GM23248 (cell line): ENCODE data around the gene TTLL9. TPM values are rescaled to one million over a fixed set of nuclear protein-coding genes. Genes with fewer than 3 reads are reported as not detected.

Source experiments
- DNase-seq: peaks from one replicate; pipeline ENCODE4 v3.0.0-alpha.2; 2015
- H2AFZ ChIP-seq: fragments of 200-600 bp; sonication (generic); 2 replicates; pipeline ENCODE4 v1.6.1; 2016; ENCODE audit warnings: antibody characterized with exemption
- H3F3A ChIP-seq: fragments of 200-600 bp; sonication (generic); 2 replicates; pipeline ENCODE4 v1.6.1; 2016; ENCODE audit warnings: mild to moderate bottlenecking, antibody characterized with exemption, mixed run types; ENCODE audit not compliant: insufficient read depth
- H3K27ac ChIP-seq: fragments of 200-600 bp; sonication (generic); 2 replicates; pipeline ENCODE4 v1.5.1; 2016; ENCODE audit warnings: mild to moderate bottlenecking
- H3K27me3 ChIP-seq: fragments of 200-600 bp; sonication (generic); replicated peaks from 2 replicates; pipeline ENCODE4 v1.6.1; 2016; ENCODE audit warnings: mild to moderate bottlenecking; ENCODE audit not compliant: insufficient read depth
- H3K36me3 ChIP-seq: fragments of 200-600 bp; sonication (generic); 2 replicates; pipeline ENCODE4 v1.6.1; 2016; ENCODE audit warnings: low read depth, mild to moderate bottlenecking
- H3K4me1 ChIP-seq: fragments of 200-600 bp; sonication (generic); 2 replicates; pipeline ENCODE4 v1.6.1; 2016; ENCODE audit warnings: mild to moderate bottlenecking; ENCODE audit not compliant: insufficient read depth
- H3K4me2 ChIP-seq: fragments of 200-600 bp; sonication (generic); one replicate; pipeline ENCODE4 v1.6.1; 2016; ENCODE audit warnings: mild to moderate bottlenecking; ENCODE audit not compliant: unreplicated experiment
- H3K4me3 ChIP-seq: fragments of 200-600 bp; sonication (generic); 2 replicates; pipeline ENCODE4 v1.5.1; 2016; ENCODE audit warnings: mild to moderate bottlenecking
- H3K79me2 ChIP-seq: fragments of 200-600 bp; sonication (generic); 2 replicates; pipeline ENCODE4 v1.6.1; 2016; ENCODE audit warnings: mild to moderate bottlenecking; ENCODE audit not compliant: insufficient read depth
- H3K9ac ChIP-seq: fragments of 200-600 bp; sonication (generic); 2 replicates; pipeline ENCODE4 v1.6.1; 2016; ENCODE audit warnings: mild to moderate bottlenecking
- H3K9me2 ChIP-seq: fragments of 200-600 bp; sonication (generic); 2 replicates; pipeline ENCODE4 v1.6.1; 2016; ENCODE audit warnings: mixed run types, mild to moderate bottlenecking, moderate library complexity; ENCODE audit not compliant: insufficient read depth
- H3K9me3 ChIP-seq: fragments of 200-600 bp; sonication (generic); one replicate; pipeline ENCODE4 v1.6.1; 2017; ENCODE audit warnings: low read depth
- H4K20me1 ChIP-seq: fragments of 200-600 bp; sonication (generic); 2 replicates; pipeline ENCODE4 v1.6.0; 2016; ENCODE audit not compliant: insufficient read depth
- EZH2 ChIP-seq: fragments of 200-600 bp; sonication (generic); IDR thresholded peaks from 2 replicates; pipeline ENCODE4 v1.6.1; 2018; ENCODE audit warnings: antibody characterized with exemption, mild to moderate bottlenecking; ENCODE audit not compliant: insufficient read depth, poor library complexity, severe bottlenecking
- EZH2phosphoT487 ChIP-seq: fragments of 200-600 bp; sonication (generic); IDR thresholded peaks from 2 replicates; pipeline ENCODE4 v1.6.1; 2018; ENCODE audit warnings: antibody characterized with exemption, moderate library complexity, mild to moderate bottlenecking, low read depth; ENCODE audit not compliant: insufficient read depth
- WGBS, 2 experiments: methylation state at CpG; one replicate each; pipeline ENCODE4 v1.1.6; 2015 to 2017; ENCODE audit warnings: low lambda C conversion rate in 2 of 2, low coverage in 1 of 2; ENCODE audit errors: missing lambda C conversion rate in 2 of 2; 5-methylcytosine and 5-hydroxymethylcytosine counted together
- in situ Hi-C: fragments of 300-500 bp; cut with MboI; formaldehyde crosslinking; loops from 2 replicates; pipeline ENCODE4 v1.15.0; 2020
- polyA plus RNA-seq: library from polyadenylated mRNA; unstranded; fragments of >200 nt; fragmentation: Nextera tagmentation; extraction: Ambion mirVana; gene quantifications from 2 replicates; pipeline ENCODE4 v1.2.1, GENCODE V29; 2016
- total RNA-seq: library from RNA; depleted of rRNA; stranded (reverse); fragments of >200 nt; shearing (Covaris generic); gene quantifications from 2 replicates; pipeline ENCODE4 v1.2.3, GENCODE V29; 2014

The TTLL9 gene
- total and polyA plus RNA-seq, 2 experiments from 2014 or later: not detected

DNA sequence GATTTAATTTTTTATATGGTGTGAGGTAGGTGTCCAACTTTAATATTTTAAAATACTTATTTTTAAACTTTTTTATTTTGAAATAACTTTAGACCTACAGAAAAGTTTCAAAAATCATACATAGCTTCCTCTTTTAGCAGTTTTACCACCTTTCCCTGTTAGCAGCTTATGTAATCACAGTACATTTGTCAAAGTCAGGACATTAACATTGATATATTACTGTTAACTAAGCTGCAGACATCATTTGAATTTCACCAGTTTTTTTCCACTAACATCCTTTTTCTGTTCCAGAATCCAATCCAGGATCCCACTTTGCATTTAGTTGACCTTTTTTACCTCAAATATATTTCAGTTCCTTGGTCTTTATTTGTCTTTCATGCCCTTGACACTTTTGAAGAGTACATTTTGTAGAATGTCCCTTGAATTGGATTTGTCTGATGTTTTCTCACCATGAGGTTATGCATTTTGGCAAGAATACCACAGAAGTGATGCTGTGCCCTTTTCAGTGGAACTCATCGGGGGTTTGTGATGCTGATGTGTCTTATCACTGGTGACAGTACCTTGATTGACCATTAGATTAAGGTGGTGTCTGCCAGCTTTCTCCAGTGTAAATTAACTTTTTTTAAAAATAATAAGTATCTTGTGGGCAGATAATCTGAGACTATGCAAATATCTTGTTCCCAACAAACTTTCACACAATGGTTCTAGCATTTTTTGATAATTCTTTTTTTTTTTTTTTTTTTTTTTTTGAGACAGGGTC is 33.4 kb downstream of the TTLL9 start:
- in situ Hi-C loops: no loop called here
- no peak overlapping the region for H3K9ac ChIP-seq
- DNase-seq: no peak
- H3K4me3 ChIP-seq: no peak overlapping the region
- 20 to 21% methylated on average over 1 of the region's 1 CpG for WGBS, 2 experiments
- no peaks in the 10 kb centered on the region for H3K9me2 ChIP-seq
- no peaks in the 10 kb centered on the region for H3K36me3 ChIP-seq
- no peak overlapping the region for H3K27ac ChIP-seq
- no peak overlapping the region for H3K4me2 ChIP-seq
- no peaks in the 10 kb centered on the region for H4K20me1 ChIP-seq
- no peak overlapping the region for H2AFZ ChIP-seq
- no peaks in the 10 kb centered on the region for H3K4me1 ChIP-seq
- H3K79me2 ChIP-seq: no peaks in the 10 kb centered on the region
- no peaks in the 10 kb centered on the region for H3K9me3 ChIP-seq
- H3K27me3 ChIP-seq: peaks cover 5% of the 10 kb centered on the region; the same call in 1 of the 2 replicates
- no peaks in the 10 kb centered on the region for H3F3A ChIP-seq
- TF ChIP-seq EZH2phosphoT487 (no peak), EZH2 (no peak)

DNA sequence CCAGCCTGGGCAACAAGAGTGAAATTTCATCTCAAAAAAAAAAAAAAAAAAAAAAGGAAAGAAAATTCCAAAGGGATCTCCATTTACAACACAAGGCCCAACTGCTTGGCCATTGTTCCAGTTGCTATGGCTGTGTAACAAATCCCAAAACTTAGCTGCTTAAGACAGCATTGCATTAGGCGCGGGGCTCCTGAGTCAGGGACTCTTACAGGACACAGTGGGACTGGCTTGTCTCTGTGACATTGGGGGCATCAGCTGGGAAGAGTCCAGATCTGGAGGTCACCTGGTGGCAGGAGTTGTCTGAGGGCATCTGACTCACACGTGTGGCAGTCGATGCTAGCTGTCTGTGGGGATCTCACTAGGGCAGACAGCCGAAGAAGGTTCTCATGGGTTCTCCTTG is 35.6 kb downstream of the TTLL9 start:
- no peaks in the 10 kb centered on the region for H3F3A ChIP-seq
- no peak overlapping the region for H3K4me3 ChIP-seq
- peaks cover 5% of the 10 kb centered on the region for H3K27me3 ChIP-seq
- H3K4me1 ChIP-seq: no peaks in the 10 kb centered on the region
- no peaks in the 10 kb centered on the region for H3K9me2 ChIP-seq
- H3K36me3 ChIP-seq: no peaks in the 10 kb centered on the region
- no peak for DNase-seq
- no peak overlapping the region for H2AFZ ChIP-seq
- WGBS, 2 experiments: 50 to 59% methylated on average over 5 of the region's 5 CpGs
- H3K27ac ChIP-seq: no peak overlapping the region
- H3K4me2 ChIP-seq: no peak overlapping the region
- H3K9me3 ChIP-seq: no peaks in the 10 kb centered on the region
- no peaks in the 10 kb centered on the region for H3K79me2 ChIP-seq
- no peak for TF ChIP-seq EZH2phosphoT487
- no peak for TF ChIP-seq EZH2
- in situ Hi-C loops: no loop called here
- H4K20me1 ChIP-seq: no peaks in the 10 kb centered on the region
- H3K9ac ChIP-seq: no peak overlapping the region

DNA sequence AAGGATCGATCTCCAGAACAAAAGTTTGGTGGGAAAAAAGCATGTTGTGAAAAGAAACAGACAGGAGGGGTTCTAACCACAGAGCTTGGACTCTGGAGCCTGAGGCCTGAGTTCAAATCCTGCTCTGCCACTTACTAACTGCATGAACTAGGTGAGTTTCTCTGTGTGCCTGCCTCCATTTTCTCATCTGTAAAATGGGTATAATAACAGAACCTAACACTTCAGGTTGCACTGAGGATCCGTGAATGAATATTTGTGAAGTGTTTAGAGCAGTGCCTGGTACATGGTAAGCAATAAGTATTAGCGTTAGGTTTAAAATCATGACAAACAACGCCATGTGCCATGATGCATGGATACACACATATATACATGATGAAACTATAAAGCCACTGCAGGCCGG is 36.6 kb downstream of the TTLL9 start:
- no peaks in the 10 kb centered on the region for H3K36me3 ChIP-seq
- H3K79me2 ChIP-seq: no peaks in the 10 kb centered on the region
- H3K9ac ChIP-seq: no peak overlapping the region
- H3K27me3 ChIP-seq: peaks cover 8% of the 10 kb centered on the region
- no peaks in the 10 kb centered on the region for H3K9me3 ChIP-seq
- H3F3A ChIP-seq: no peaks in the 10 kb centered on the region
- H3K27ac ChIP-seq: no peak overlapping the region
- no peaks in the 10 kb centered on the region for H3K4me1 ChIP-seq
- WGBS, 2 experiments: 56 to 58% methylated on average over 5 of the region's 5 CpGs
- no peaks in the 10 kb centered on the region for H3K9me2 ChIP-seq
- no peak overlapping the region for H3K4me2 ChIP-seq
- no peak overlapping the region for H2AFZ ChIP-seq
- H4K20me1 ChIP-seq: no peaks in the 10 kb centered on the region
- no peak for TF ChIP-seq EZH2
- no peak for TF ChIP-seq EZH2phosphoT487
- no peak for DNase-seq
- in situ Hi-C loops: no loop called here
- H3K4me3 ChIP-seq: no peak overlapping the region

DNA sequence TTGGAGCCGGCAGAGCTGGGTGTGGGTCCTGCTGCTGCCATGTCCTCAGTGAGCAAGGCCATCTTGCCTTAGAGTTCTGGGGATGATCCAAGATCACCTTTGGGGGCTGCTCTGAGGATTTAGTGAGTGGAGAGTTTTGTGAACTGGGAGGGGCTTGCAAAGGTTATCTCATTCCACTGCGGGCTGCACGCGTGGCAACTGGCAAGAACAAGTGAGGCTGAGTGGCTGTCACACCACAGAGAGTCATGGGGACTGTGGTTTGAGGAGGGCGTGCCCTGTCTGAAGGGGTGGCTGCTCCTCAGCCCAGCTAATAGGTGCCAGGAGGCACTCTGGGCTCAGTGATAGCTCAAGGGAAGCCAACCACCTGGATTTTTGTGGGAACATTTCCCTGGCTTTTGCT is 37.6 kb downstream of the TTLL9 start:
- H3K9me2 ChIP-seq: no peaks in the 10 kb centered on the region
- H3K4me3 ChIP-seq: no peak overlapping the region
- H3K79me2 ChIP-seq: no peaks in the 10 kb centered on the region
- H3K27me3 ChIP-seq: peaks cover 16% of the 10 kb centered on the region
- no peak overlapping the region for H3K27ac ChIP-seq
- H3K4me1 ChIP-seq: no peaks in the 10 kb centered on the region
- H3K9me3 ChIP-seq: no peaks in the 10 kb centered on the region
- 46 to 61% methylated on average over 5 of the region's 5 CpGs for WGBS, 2 experiments
- no peak overlapping the region for H3K9ac ChIP-seq
- H2AFZ ChIP-seq: no peak overlapping the region
- DNase-seq: no peak
- no peak overlapping the region for H3K4me2 ChIP-seq
- H3F3A ChIP-seq: no peaks in the 10 kb centered on the region
- in situ Hi-C loops: no loop called here
- no peaks in the 10 kb centered on the region for H4K20me1 ChIP-seq
- H3K36me3 ChIP-seq: no peaks in the 10 kb centered on the region
- TF ChIP-seq EZH2: no peak
- no peak for TF ChIP-seq EZH2phosphoT487
